Liver (tissue), 9 donors: ENCODE results near the gene VSIG2. TPM values are rescaled to one million over a fixed set of nuclear protein-coding genes. Genes with fewer than 3 reads are reported as not detected.

Experiments used
- DNase-seq: peaks from one replicate; pipeline ENCODE4 v3.0.0-alpha.2; 2017; ENCODE audit warnings: low spot score
- H3K27ac ChIP-seq, 2 donors: one replicate each; pipeline ENCODE4 v1.7.0; 2013; ENCODE audit warnings: inconsistent platforms in 2 of 2, low read length in 2 of 2, control low read depth in 1 of 2, low read depth in 1 of 2, mild to moderate bottlenecking in 1 of 2
- H3K27me3 ChIP-seq, 4 donors: one replicate each; pipeline versions ENCODE4 v1.6.1 to v1.7.0; 2013; ENCODE audit warnings: low read length in 3 of 4, inconsistent platforms in 1 of 4, mild to moderate bottlenecking in 1 of 4, moderate library complexity in 1 of 4; ENCODE audit not compliant: control insufficient read depth in 4 of 4, insufficient read depth in 4 of 4
- H3K36me3 ChIP-seq, 4 donors: one replicate each; pipeline versions ENCODE4 v1.6.1 to v1.7.0; 2013; ENCODE audit warnings: low read length in 3 of 4, mild to moderate bottlenecking in 3 of 4, low read depth in 1 of 4, moderate library complexity in 1 of 4; ENCODE audit not compliant: control insufficient read depth in 4 of 4, insufficient read depth in 3 of 4
- H3K4me1 ChIP-seq, 4 donors: one replicate each; pipeline versions ENCODE4 v1.6.1 to v1.7.0; 2013; ENCODE audit warnings: low read length in 3 of 4, mild to moderate bottlenecking in 3 of 4, moderate library complexity in 1 of 4; ENCODE audit not compliant: control insufficient read depth in 4 of 4, insufficient read depth in 4 of 4
- H3K4me3 ChIP-seq, 3 donors: one replicate each; pipeline versions ENCODE4 v1.6.1 to v1.7.0; 2013; ENCODE audit warnings: low read length in 3 of 3, control low read depth in 1 of 3, low read depth in 1 of 3, mild to moderate bottlenecking in 1 of 3
- H3K9ac ChIP-seq, 2 donors: one replicate each; pipeline ENCODE4 v1.7.0; 2013; ENCODE audit warnings: low read length in 2 of 2, mild to moderate bottlenecking in 2 of 2, moderate library complexity in 2 of 2, control low read depth in 1 of 2, low read depth in 1 of 2
- H3K9me3 ChIP-seq, 4 donors: one replicate each; pipeline versions ENCODE4 v1.6.1 to v1.7.0; 2013; ENCODE audit warnings: low read length in 3 of 4; ENCODE audit not compliant: control insufficient read depth in 4 of 4
- EGR1 ChIP-seq, 2 donors: IDR thresholded peaks; 2 replicates each; pipeline ENCODE4 v1.6.1; 2016 to 2018; ENCODE audit warnings: antibody characterized with exemption in 2 of 2, low read depth in 2 of 2
- FOXA1 ChIP-seq: IDR thresholded peaks from 2 replicates; pipeline ENCODE4 v1.6.1; 2016; ENCODE audit warnings: antibody characterized with exemption
- FOXA2 ChIP-seq: IDR thresholded peaks from 2 replicates; pipeline ENCODE4 v1.6.1; 2016; ENCODE audit warnings: antibody characterized with exemption
- HNF4A ChIP-seq, 2 donors: conservative IDR thresholded peaks; 2 replicates each; pipeline ENCODE4 v1.6.1; 2016; ENCODE audit warnings: antibody characterized with exemption in 2 of 2, mild to moderate bottlenecking in 2 of 2
- HNF4G ChIP-seq: IDR thresholded peaks from 2 replicates; pipeline ENCODE4 v1.6.1; 2016; ENCODE audit warnings: antibody characterized with exemption
- JUND ChIP-seq, 2 donors: IDR thresholded peaks; 2 replicates each; pipeline ENCODE4 v1.6.1; 2016; ENCODE audit warnings: antibody characterized with exemption in 2 of 2
- MAX ChIP-seq: IDR thresholded peaks from 2 replicates; pipeline ENCODE4 v1.6.1; 2016; ENCODE audit warnings: antibody characterized with exemption
- NR2F2 ChIP-seq: IDR thresholded peaks from 2 replicates; pipeline ENCODE4 v1.6.1; 2016; ENCODE audit warnings: antibody characterized with exemption
- RAD21 ChIP-seq, 2 donors: IDR thresholded peaks; 2 replicates each; pipeline ENCODE4 v1.6.1; 2016; ENCODE audit warnings: antibody characterized with exemption in 2 of 2, mild to moderate bottlenecking in 2 of 2
- RXRA ChIP-seq, 2 donors: IDR thresholded peaks; 2 replicates each; pipeline ENCODE4 v1.6.1; 2017 to 2018; ENCODE audit warnings: antibody characterized with exemption in 2 of 2, mild to moderate bottlenecking in 1 of 2
- SP1 ChIP-seq: IDR thresholded peaks from 2 replicates; pipeline ENCODE4 v1.6.1; 2018; ENCODE audit warnings: antibody characterized with exemption, mild to moderate bottlenecking
- TAF1 ChIP-seq: conservative IDR thresholded peaks from 2 replicates; pipeline ENCODE4 v1.6.1; 2016; ENCODE audit warnings: antibody characterized with exemption, mild to moderate bottlenecking
- YY1 ChIP-seq: IDR thresholded peaks from 2 replicates; pipeline ENCODE4 v1.6.1; 2016; ENCODE audit warnings: antibody characterized with exemption, mild to moderate bottlenecking
- ZBTB33 ChIP-seq: IDR thresholded peaks from 2 replicates; pipeline ENCODE4 v1.6.1; 2016; ENCODE audit warnings: antibody characterized with exemption
- WGBS: extraction: QIAGEN DNeasy Blood & Tissue Kit; methylation state at CpG from one replicate; pipeline ENCODE4 v1.1.7; 2013; 5-methylcytosine and 5-hydroxymethylcytosine counted together
- polyA plus RNA-seq, 2 donors: library from polyadenylated mRNA; stranded (reverse) in 1 of 2; unstranded in 1 of 2; fragments of 200-250 nt in 1 of 2; fragments of >200 nt in 1 of 2; fragmentation: Nextera tagmentation in 1 of 2; extraction: Ambion mirVana in 1 of 2; gene quantifications; one replicate each; pipeline versions ENCODE4 v1.2.1 to v1.2.3, GENCODE V29; 2013 to 2015
- total RNA-seq, 2 donors: library from RNA; depleted of rRNA; stranded (reverse); fragments of >200 nt; gene quantifications; one replicate each; pipeline ENCODE4 v1.2.3, GENCODE V29; 2014
- TF ChIP-seq, protein P1 (sequence below): IDR thresholded peaks from 2 replicates; pipeline ENCODE4 v1.6.1; 2016; ENCODE audit warnings: antibody characterized with exemption
- TF ChIP-seq, protein P2 (sequence below): fragments of 150-350 bp; IDR thresholded peaks from 2 replicates; pipeline ENCODE4 v1.5.1; 2017; ENCODE audit warnings: improper control_type of control experiment, low read depth, low read length; ENCODE audit not compliant: missing input control
- donor health status: healthy.
- donor health status: healthy.
- donor health status: healthy.
- donor health status: healthy.
- donor health status: healthy.

VSIG2 gene
- total and polyA plus RNA-seq, 4 donors, result 0.51 to 1.3 (median 0.75) TPM; not detected in 1

DNA sequence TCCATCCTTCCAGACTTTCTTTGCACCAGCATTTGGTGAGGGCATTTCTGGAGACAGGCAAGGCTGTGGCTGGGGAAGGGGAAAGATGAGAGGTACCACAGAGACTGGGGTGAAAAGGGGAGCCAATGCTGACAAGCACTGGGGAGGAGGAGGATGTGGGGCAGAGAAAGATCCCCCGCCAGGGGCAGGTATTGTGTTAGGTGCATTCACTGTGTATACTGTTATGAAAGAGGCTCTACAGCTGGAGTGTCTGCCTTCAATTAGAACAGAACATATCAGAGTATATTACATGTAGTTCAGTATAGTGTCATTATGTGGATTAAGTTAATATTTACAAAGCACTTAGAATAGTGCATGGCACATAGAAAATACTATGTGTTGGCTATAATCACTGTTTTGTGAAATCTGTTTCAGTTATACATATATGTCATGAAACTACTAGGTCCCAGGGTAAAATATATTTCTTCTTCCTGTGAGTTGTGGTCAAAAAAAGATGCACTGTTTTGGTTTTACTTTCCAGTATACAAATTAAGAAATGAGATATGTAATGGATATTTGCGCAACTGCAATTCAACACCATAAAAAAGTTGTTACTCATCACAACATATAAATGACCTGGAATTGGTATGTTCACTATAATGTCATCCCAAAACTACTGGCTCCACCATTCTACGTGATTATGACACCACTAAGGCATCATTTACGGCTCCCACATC is 39.7 kb upstream of the VSIG2 start (continued):
- no peak for TF ChIP-seq RAD21 (IDR thresholded peaks at IDR 0.05)
- TF ChIP-seq NR2F2, result no peak
- TF ChIP-seq, protein P1, sequence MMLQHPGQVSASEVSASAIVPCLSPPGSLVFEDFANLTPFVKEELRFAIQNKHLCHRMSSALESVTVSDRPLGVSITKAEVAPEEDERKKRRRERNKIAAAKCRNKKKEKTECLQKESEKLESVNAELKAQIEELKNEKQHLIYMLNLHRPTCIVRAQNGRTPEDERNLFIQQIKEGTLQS, result no peak
- TF ChIP-seq EGR1 (IDR thresholded peaks at IDR 0.05; ENCODE audit: low read depth in 2 of 2), result no peak
- TF ChIP-seq SP1, result no peak
- TF ChIP-seq YY1, result no peak
- no peak for TF ChIP-seq TAF1
- no peak for TF ChIP-seq ZBTB33
- no peak for TF ChIP-seq FOXA2
- no peak for TF ChIP-seq JUND (IDR thresholded peaks at IDR 0.05)

DNA sequence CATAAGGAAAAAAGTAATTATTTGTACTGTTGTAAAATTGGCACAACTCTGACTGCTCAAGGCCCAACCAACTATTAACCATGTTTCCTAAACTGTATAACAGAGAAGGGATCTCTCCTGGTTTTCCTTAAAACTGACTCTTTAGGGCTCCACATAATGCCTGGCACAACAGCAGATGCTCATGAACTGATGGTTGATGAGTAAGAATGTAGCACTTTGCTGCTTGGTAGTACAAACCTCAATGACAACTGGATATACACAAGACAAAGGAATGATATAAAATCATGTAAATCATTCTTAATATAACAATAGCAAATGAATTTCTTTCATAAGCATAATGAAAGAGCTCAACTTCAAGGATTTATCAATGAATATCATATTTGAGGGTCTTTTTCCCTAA is 36.5 kb upstream of the VSIG2 start:
- no peak for DNase-seq
- Histone ChIP-seq H3K4me3 (no peak overlapping the region), H3K27ac (no peak overlapping the region), H3K27me3 (no peaks in the 10 kb centered on the region), H3K36me3 (no peaks in the 10 kb centered on the region), H3K4me1 (peaks cover 0 to 2% (median under 1%) of the 10 kb centered on the region in 4 donors), H3K9ac (no peak overlapping the region), H3K9me3 (no peaks in the 10 kb centered on the region)
- no peak for TF ChIP-seq MAX
- no peak for TF ChIP-seq FOXA1
- no peak for TF ChIP-seq FOXA2
- TF ChIP-seq, protein P1, result no peak
- no peak for TF ChIP-seq HNF4A (conservative IDR thresholded peaks at IDR 0.05)
- TF ChIP-seq RXRA (IDR thresholded peaks at IDR 0.05), result no peak
- no peak for TF ChIP-seq ZBTB33
- no peak for TF ChIP-seq JUND (IDR thresholded peaks at IDR 0.05)
- TF ChIP-seq SP1, result no peak
- TF ChIP-seq NR2F2, result no peak

DNA sequence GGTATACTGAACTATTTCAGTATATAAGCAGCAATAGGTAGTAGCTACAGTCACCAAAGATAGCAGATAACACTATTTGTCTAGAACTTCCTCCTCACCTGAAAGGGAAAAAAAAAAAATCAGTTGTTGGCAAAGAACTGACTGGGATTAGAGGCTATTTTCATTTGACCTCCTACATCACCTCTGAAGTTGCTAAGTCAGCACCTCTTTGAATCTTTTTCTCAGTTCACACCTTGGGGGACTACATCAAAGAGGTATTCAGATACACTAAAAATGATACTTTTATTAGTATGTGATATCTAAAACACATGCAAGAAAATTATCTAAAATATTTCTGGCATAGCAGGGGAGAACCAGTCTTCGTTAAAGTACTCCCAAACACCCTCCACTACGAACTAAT is 32.0 kb upstream of the VSIG2 start:
- Histone ChIP-seq H3K36me3 (no peaks in the 10 kb centered on the region), H3K9ac (no peak overlapping the region), H3K4me3 (no peak overlapping the region), H3K27me3 (no peaks in the 10 kb centered on the region), H3K27ac (no peak overlapping the region), H3K9me3 (no peaks in the 10 kb centered on the region), H3K4me1 (peaks cover 0 to 2% (median 0%) of the 10 kb centered on the region in 4 donors)
- no peak for DNase-seq
- 96% methylated on average over 2 of the region's 2 CpGs for WGBS
- no peak for TF ChIP-seq YY1
- no peak for TF ChIP-seq SP1
- no peak for TF ChIP-seq TAF1
- TF ChIP-seq FOXA2, result no peak
- TF ChIP-seq FOXA1, result no peak
- TF ChIP-seq, protein P1, result no peak
- TF ChIP-seq ZBTB33, result no peak
- TF ChIP-seq, protein P2, sequence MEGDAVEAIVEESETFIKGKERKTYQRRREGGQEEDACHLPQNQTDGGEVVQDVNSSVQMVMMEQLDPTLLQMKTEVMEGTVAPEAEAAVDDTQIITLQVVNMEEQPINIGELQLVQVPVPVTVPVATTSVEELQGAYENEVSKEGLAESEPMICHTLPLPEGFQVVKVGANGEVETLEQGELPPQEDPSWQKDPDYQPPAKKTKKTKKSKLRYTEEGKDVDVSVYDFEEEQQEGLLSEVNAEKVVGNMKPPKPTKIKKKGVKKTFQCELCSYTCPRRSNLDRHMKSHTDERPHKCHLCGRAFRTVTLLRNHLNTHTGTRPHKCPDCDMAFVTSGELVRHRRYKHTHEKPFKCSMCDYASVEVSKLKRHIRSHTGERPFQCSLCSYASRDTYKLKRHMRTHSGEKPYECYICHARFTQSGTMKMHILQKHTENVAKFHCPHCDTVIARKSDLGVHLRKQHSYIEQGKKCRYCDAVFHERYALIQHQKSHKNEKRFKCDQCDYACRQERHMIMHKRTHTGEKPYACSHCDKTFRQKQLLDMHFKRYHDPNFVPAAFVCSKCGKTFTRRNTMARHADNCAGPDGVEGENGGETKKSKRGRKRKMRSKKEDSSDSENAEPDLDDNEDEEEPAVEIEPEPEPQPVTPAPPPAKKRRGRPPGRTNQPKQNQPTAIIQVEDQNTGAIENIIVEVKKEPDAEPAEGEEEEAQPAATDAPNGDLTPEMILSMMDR, result no peak
- TF ChIP-seq MAX, result no peak
- no peak for TF ChIP-seq JUND (IDR thresholded peaks at IDR 0.05)
- no peak for TF ChIP-seq HNF4G
- TF ChIP-seq EGR1 (IDR thresholded peaks at IDR 0.05; ENCODE audit: low read depth in 2 of 2), result no peak
